22Rv1 (cell line): ENCODE data around the gene CACNA1E.

Source experiments
- CTCF ChIP-seq: fragments of 450-650 bp; IDR thresholded peaks from 2 replicates; pipeline ENCODE4 v1.5.1; 2017; ENCODE audit warnings: mild to moderate bottlenecking
- ZFX ChIP-seq: fragments of 450-650 bp; IDR thresholded peaks from 2 replicates; pipeline ENCODE4 v1.6.1; 2017; ENCODE audit warnings: antibody characterized with exemption, borderline replicate concordance

- no peak for TF ChIP-seq CTCF
- TF ChIP-seq ZFX, result no peak
Measured at GRCh38 chr1:181456551-181456950, 26.8 kb upstream of the CACNA1E start.
